ENCODE data around the gene CCR5.

CCR5 gene

GRCh38 chr3:46371519-46372340 lies 984 bp downstream of the CCR5 start:
- Histone ChIP-seq H3K27me3 (replicated peaks; ENCODE audit: control insufficient read depth, insufficient read depth, low read length) (peaks cover 4% of the 10 kb centered on the region), H3K36me3 (ENCODE audit: control insufficient read depth, insufficient read depth, low read length) (no peaks in the 10 kb centered on the region), H3K4me3 (replicated peaks; ENCODE audit: low read depth, low read length) (no peak overlapping the region)
- DNase-seq (ENCODE audit: extremely low read depth, insufficient read length): no peak
- TF ChIP-seq CTCF (IDR thresholded peaks at IDR 0.05; ENCODE audit: insufficient read depth, low read length, poor library complexity, severe bottlenecking): no peak

- peak; percentile 76 for TF ChIP-seq CTCF (IDR thresholded peaks at IDR 0.05; ENCODE audit: insufficient read depth, low read length, poor library complexity, severe bottlenecking)
- H3K27me3 ChIP-seq (replicated peaks; ENCODE audit: control insufficient read depth, insufficient read depth, low read length): peaks cover 4% of the 10 kb centered on the region
These were observed 2.0 kb downstream of the CCR5 start for GRCh38 chr3:46372492-46373359.

GRCh38 chr3:46374755-46375154 lies 4.0 kb downstream of the CCR5 start:
- Histone ChIP-seq H3K27me3 (replicated peaks; ENCODE audit: control insufficient read depth, insufficient read depth, low read length) (peaks cover 4% of the 10 kb centered on the region), H3K36me3 (ENCODE audit: control insufficient read depth, insufficient read depth, low read length) (no peaks in the 10 kb centered on the region), H3K4me3 (replicated peaks; ENCODE audit: low read depth, low read length) (no peak overlapping the region)
- TF ChIP-seq CTCF (IDR thresholded peaks at IDR 0.05; ENCODE audit: insufficient read depth, low read length, poor library complexity, severe bottlenecking): no peak
- DNase-seq (ENCODE audit: extremely low read depth, insufficient read length): no peak

More at GRCh38 chr3:46372492-46373359, 2.0 kb downstream of the CCR5 start:
- Histone ChIP-seq H3K4me3 (replicated peaks; ENCODE audit: low read depth, low read length) (no peak overlapping the region), H3K36me3 (ENCODE audit: control insufficient read depth, insufficient read depth, low read length) (no peaks in the 10 kb centered on the region)
- DNase-seq (ENCODE audit: extremely low read depth, insufficient read length): no peak

GRCh38 chr3:46375218-46375617 lies 4.5 kb downstream of the CCR5 start:
- DNase-seq (ENCODE audit: extremely low read depth, insufficient read length): no peak
- TF ChIP-seq CTCF (IDR thresholded peaks at IDR 0.05; ENCODE audit: insufficient read depth, low read length, poor library complexity, severe bottlenecking): no peak
- Histone ChIP-seq H3K4me3 (replicated peaks; ENCODE audit: low read depth, low read length) (no peak overlapping the region), H3K27me3 (replicated peaks; ENCODE audit: control insufficient read depth, insufficient read depth, low read length) (peaks cover 4% of the 10 kb centered on the region), H3K36me3 (ENCODE audit: control insufficient read depth, insufficient read depth, low read length) (no peaks in the 10 kb centered on the region)

- Histone ChIP-seq H3K27me3 (replicated peaks; ENCODE audit: control insufficient read depth, insufficient read depth, low read length) (peaks cover 4% of the 10 kb centered on the region), H3K4me3 (replicated peaks; ENCODE audit: low read depth, low read length) (no peak overlapping the region)
- TF ChIP-seq CTCF (IDR thresholded peaks at IDR 0.05; ENCODE audit: insufficient read depth, low read length, poor library complexity, severe bottlenecking): no peak
These were observed 5.1 kb downstream of the CCR5 start for GRCh38 chr3:46375814-46376213.

More at GRCh38 chr3:46375814-46376213, 5.1 kb downstream of the CCR5 start:
- DNase-seq (ENCODE audit: extremely low read depth, insufficient read length): no peak
- no peaks in the 10 kb centered on the region for H3K36me3 ChIP-seq (ENCODE audit: control insufficient read depth, insufficient read depth, low read length)

Measured in GM06990 (cell line).